ENCODE results near the gene MINDY4B. TPM values are rescaled to one million over a fixed set of nuclear protein-coding genes. Genes with fewer than 3 reads are reported as not detected.

MINDY4B gene
- total and polyA plus RNA-seq, 4 donors: not detected

DNA sequence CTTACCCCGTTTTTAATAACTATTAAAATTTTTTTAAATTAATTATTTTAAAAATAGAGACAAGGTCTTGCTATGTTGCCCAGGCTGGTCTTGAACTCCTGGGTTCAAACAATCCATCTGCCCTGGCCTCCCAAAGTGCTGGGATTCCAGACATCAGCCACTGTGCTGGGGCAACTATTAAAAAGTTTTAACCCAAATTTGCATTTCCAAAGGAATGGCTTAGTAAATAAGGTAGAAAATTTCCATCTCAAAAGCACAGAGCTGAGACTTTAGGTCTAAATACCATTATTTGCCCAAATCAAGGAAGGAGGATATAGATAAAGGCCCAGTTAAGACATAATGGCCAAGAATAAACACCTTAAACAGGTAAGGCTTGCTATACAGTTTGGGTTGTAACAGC lies 56.4 kb downstream of the MINDY4B start:
- ATAC-seq (ENCODE audit: low FRiP score) (no peak), DNase-seq (no peak)
- Histone ChIP-seq H3K4me3 (ENCODE audit: low read length in 2 of 2) (no peak overlapping the region), H3K9me3 (ENCODE audit: control insufficient read depth, low read length) (peaks cover 1% of the 10 kb centered on the region), H3K27ac (ENCODE audit: low read depth in 1 of 2, low read length in 2 of 2) (no peak overlapping the region), H3K27me3 (ENCODE audit: control insufficient read depth in 1 of 2, insufficient read depth in 2 of 2, low read length in 1 of 2) (no peaks in the 10 kb centered on the region), H3K4me1 (ENCODE audit: control insufficient read depth in 1 of 2, insufficient read depth in 2 of 2, low read length in 2 of 2) (no peaks in the 10 kb centered on the region), H3K36me3 (ENCODE audit: control insufficient read depth in 1 of 2, insufficient read depth in 2 of 2, low read length in 1 of 2) (no peaks in the 10 kb centered on the region)
- 62 to 73% methylated on average over 1 of the region's 1 CpG for WGBS, 2 donors
- intact Hi-C loops (cut with DNase I): no loop called here

DNA sequence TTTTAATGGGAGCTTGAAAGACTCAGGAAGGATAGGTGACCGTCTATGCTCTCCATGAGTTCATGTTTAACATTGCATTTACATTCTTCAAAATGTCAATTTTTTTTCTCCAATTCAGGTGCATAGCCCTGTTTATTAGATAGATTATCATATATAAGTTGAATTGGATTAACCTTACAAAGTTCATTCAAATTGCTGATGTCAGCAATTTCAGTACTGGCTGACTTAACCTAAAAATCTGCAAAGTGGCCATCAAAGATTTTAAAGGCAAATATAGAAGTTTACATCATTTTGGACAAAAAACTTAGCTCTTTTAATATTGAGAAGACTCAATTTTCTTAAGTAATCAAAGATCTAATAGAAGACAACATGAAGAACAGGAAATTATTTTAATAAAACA lies 57.8 kb downstream of the MINDY4B start:
- no peak overlapping the region for H3K27ac ChIP-seq (ENCODE audit: low read depth in 1 of 2, low read length in 2 of 2)
- H3K4me3 ChIP-seq (ENCODE audit: low read length in 2 of 2): no peak overlapping the region
- no peaks in the 10 kb centered on the region for H3K4me1 ChIP-seq (ENCODE audit: control insufficient read depth in 1 of 2, insufficient read depth in 2 of 2, low read length in 2 of 2)
- DNase-seq: no peak
- H3K36me3 ChIP-seq (ENCODE audit: control insufficient read depth in 1 of 2, insufficient read depth in 2 of 2, low read length in 1 of 2): no peaks in the 10 kb centered on the region
- ATAC-seq (ENCODE audit: low FRiP score): no peak
- peaks cover 1% of the 10 kb centered on the region for H3K9me3 ChIP-seq (ENCODE audit: control insufficient read depth, low read length)
- WGBS, 2 donors: 99 to 100% methylated on average over 1 of the region's 1 CpG
- H3K27me3 ChIP-seq (ENCODE audit: control insufficient read depth in 1 of 2, insufficient read depth in 2 of 2, low read length in 1 of 2): no peaks in the 10 kb centered on the region
- intact Hi-C loops (cut with DNase I): no loop called here

DNA sequence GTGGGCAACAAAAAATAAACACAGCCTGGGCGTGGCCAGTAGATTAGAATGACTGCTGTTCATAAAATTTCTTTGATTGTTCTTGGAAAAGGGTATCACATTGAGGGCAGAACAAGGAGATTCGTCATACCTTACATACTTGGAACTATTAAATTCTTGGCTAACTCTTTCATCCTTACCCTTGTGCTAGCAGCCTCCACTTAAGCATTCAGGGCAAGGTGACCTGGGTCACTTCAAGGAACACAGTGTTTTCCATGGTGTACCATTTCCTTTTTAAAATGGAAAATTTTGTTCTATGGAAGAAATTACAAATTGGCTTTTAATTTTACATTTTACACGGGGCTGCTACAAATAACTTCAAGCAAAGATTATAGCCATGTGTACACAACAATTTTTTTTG lies 60.8 kb downstream of the MINDY4B start:
- 44 to 45% methylated on average over 3 of the region's 3 CpGs for WGBS, 2 donors
- no peak for DNase-seq
- no peaks in the 10 kb centered on the region for H3K4me1 ChIP-seq (ENCODE audit: control insufficient read depth in 1 of 2, insufficient read depth in 2 of 2, low read length in 2 of 2)
- H3K36me3 ChIP-seq (ENCODE audit: control insufficient read depth in 1 of 2, insufficient read depth in 2 of 2, low read length in 1 of 2): no peaks in the 10 kb centered on the region
- intact Hi-C loops (cut with DNase I): no loop called here
- no peak for ATAC-seq (ENCODE audit: low FRiP score)
- no peak overlapping the region for H3K27ac ChIP-seq (ENCODE audit: low read depth in 1 of 2, low read length in 2 of 2)
- no peaks in the 10 kb centered on the region for H3K27me3 ChIP-seq (ENCODE audit: control insufficient read depth in 1 of 2, insufficient read depth in 2 of 2, low read length in 1 of 2)
- H3K9me3 ChIP-seq (ENCODE audit: control insufficient read depth, low read length): no peaks in the 10 kb centered on the region
- no peak overlapping the region for H3K4me3 ChIP-seq (ENCODE audit: low read length in 2 of 2)

GRCh38 chr3:150843241-150843640 lies 62.0 kb downstream of the MINDY4B start:
- Histone ChIP-seq H3K4me1 (ENCODE audit: control insufficient read depth in 1 of 2, insufficient read depth in 2 of 2, low read length in 2 of 2) (no peaks in the 10 kb centered on the region), H3K36me3 (ENCODE audit: control insufficient read depth in 1 of 2, insufficient read depth in 2 of 2, low read length in 1 of 2) (no peaks in the 10 kb centered on the region), H3K4me3 (ENCODE audit: low read length in 2 of 2) (no peak overlapping the region), H3K27ac (ENCODE audit: low read depth in 1 of 2, low read length in 2 of 2) (no peak overlapping the region), H3K27me3 (ENCODE audit: control insufficient read depth in 1 of 2, insufficient read depth in 2 of 2, low read length in 1 of 2) (no peaks in the 10 kb centered on the region), H3K9me3 (ENCODE audit: control insufficient read depth, low read length) (no peaks in the 10 kb centered on the region)
- DNase-seq (no peak), ATAC-seq (ENCODE audit: low FRiP score) (no peak)
- WGBS, 2 donors: 41 to 42% methylated on average over 2 of the region's 2 CpGs
- intact Hi-C loops (cut with DNase I): no loop called here

DNA sequence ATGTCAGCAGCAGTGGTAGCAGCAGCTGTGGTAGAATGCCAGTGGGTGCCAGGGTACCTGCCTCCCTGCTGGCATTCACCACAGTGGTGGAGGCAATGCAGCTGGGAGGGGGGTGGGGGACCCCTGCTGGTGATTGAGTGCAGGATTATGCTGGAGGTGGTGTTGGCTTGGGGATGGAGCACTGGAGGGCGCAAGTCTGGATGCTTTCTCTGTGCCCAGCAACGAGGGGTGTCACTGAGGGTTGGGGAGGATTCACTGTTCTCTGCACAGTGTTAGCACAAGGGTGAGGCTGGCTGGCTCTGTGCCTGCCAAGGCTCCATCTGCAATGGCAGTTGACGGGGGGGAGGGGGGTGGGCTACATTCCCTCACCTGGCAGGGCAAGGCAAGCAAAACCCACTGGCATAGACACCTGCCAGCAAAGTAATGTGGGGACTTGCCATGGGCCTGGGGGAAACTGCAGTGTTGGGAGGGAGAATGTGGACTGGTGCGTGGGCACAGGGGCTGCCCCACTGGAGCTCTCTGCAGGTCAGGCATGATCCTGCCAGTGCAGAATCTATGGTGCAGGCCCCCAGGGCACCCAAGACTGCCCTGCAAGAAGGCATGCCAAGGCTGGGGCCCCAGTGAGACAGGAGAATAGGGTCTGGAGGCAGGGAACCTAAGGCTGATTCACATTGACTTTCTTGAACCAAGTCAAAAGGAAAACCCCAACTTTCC lies 64.3 kb downstream of the MINDY4B start:
- Histone ChIP-seq H3K9me3 (ENCODE audit: control insufficient read depth, low read length) (no peaks in the 10 kb centered on the region), H3K27ac (ENCODE audit: low read depth in 1 of 2, low read length in 2 of 2) (no peak overlapping the region), H3K4me3 (ENCODE audit: low read length in 2 of 2) (no peak overlapping the region), H3K36me3 (ENCODE audit: control insufficient read depth in 1 of 2, insufficient read depth in 2 of 2, low read length in 1 of 2) (no peaks in the 10 kb centered on the region), H3K27me3 (ENCODE audit: control insufficient read depth in 1 of 2, insufficient read depth in 2 of 2, low read length in 1 of 2) (no peaks in the 10 kb centered on the region), H3K4me1 (ENCODE audit: control insufficient read depth in 1 of 2, insufficient read depth in 2 of 2, low read length in 2 of 2) (no peaks in the 10 kb centered on the region)
- DNase-seq (no peak), ATAC-seq (ENCODE audit: low FRiP score) (no peak)
- intact Hi-C loops (cut with DNase I): no loop called here
- WGBS, 2 donors: 89 to 95% methylated on average over 3 to 4 of the region's 4 CpGs

DNA sequence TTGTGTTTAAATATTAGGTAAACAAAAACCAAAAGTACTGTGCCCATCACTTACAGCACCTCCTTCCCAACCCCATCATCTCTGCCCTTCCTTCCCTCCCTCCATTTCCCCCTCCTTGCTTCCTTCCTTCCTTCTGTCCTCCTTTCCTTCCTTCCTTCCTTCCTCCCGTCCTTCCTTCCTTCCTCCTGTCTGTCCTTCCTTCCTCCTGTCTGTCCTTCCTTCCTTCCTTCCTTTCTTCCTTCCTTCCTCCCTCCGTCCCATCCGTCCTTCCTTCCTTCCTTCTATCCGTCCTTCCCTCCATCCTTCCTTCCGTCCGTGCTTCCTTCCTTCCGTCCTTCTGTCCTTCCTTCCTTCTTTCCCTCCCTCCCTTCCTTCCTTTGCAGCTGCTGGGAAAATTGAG lies 74.5 kb downstream of the MINDY4B start:
- ATAC-seq (ENCODE audit: low FRiP score) (no peak), DNase-seq (no peak)
- WGBS, 2 donors: 90 to 91% methylated on average over 7 of the region's 7 CpGs
- intact Hi-C loops (cut with DNase I): no loop called here
- Histone ChIP-seq H3K4me1 (ENCODE audit: control insufficient read depth in 1 of 2, insufficient read depth in 2 of 2, low read length in 2 of 2) (no peaks in the 10 kb centered on the region), H3K9me3 (ENCODE audit: control insufficient read depth, low read length) (no peaks in the 10 kb centered on the region), H3K27me3 (ENCODE audit: control insufficient read depth in 1 of 2, insufficient read depth in 2 of 2, low read length in 1 of 2) (no peaks in the 10 kb centered on the region), H3K36me3 (ENCODE audit: control insufficient read depth in 1 of 2, insufficient read depth in 2 of 2, low read length in 1 of 2) (no peaks in the 10 kb centered on the region), H3K27ac (ENCODE audit: low read depth in 1 of 2, low read length in 2 of 2) (no peak overlapping the region), H3K4me3 (ENCODE audit: low read length in 2 of 2) (no peak overlapping the region)

DNA sequence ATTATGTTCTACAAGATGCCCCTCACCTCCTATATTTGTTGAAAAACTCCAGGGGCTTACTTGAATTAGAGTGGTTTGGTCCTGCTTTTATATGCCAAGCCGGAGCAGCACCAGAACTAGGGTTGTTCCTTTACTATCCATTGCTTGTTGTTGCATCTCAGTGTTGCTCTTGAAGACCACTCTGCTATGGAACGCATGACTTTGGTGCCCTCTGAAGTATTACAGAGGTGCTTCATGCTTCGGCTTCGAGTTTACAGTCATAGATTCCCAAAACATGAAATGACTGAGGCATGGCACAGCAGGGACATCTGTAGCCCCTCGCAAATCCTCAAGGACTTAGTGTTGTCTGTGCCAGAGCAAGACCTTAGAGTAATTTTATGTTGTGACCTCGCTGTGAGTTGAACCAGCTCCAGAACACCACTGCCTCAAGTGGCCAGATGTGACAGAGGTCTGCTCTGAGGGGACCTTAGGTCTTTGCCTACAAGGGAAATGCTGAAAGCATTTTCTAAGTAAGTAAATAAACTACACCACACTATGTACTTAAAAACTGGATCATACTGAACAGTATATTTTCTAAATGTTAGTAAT lies 75.1 kb downstream of the MINDY4B start:
- no peak for DNase-seq
- H3K27ac ChIP-seq (ENCODE audit: low read depth in 1 of 2, low read length in 2 of 2): no peak overlapping the region
- no peaks in the 10 kb centered on the region for H3K36me3 ChIP-seq (ENCODE audit: control insufficient read depth in 1 of 2, insufficient read depth in 2 of 2, low read length in 1 of 2)
- ATAC-seq (ENCODE audit: low FRiP score): no peak
- whole genome bisulfite sequencing, 2 donors: 72 to 75% methylated on average over 6 of the region's 6 CpGs
- no peaks in the 10 kb centered on the region for H3K27me3 ChIP-seq (ENCODE audit: control insufficient read depth in 1 of 2, insufficient read depth in 2 of 2, low read length in 1 of 2)
- H3K4me1 ChIP-seq (ENCODE audit: control insufficient read depth in 1 of 2, insufficient read depth in 2 of 2, low read length in 2 of 2): no peaks in the 10 kb centered on the region
- H3K9me3 ChIP-seq (ENCODE audit: control insufficient read depth, low read length): no peaks in the 10 kb centered on the region
- no peak overlapping the region for H3K4me3 ChIP-seq (ENCODE audit: low read length in 2 of 2)
- intact Hi-C loops (cut with DNase I): no loop called here

DNA sequence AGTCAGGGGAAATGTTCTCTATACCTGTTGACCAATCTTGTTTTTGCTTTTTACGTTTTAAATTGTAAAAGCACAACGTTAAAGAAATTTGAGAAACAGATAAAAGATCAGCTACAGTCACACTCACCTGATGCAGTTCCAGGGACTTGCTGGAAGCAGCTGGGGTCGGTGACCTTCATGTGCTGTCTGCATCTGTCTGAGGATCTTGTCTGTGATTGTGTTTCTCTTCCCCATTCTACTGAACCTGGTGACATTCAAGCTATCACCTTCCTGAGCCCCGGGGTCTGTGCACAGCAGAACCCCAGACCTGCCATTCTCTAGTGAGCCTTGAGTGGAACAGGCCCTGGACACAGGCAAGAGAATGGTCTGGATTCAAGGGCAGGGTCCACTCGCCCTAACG lies 75.8 kb downstream of the MINDY4B start:
- H3K4me1 ChIP-seq (ENCODE audit: control insufficient read depth in 1 of 2, insufficient read depth in 2 of 2, low read length in 2 of 2): no peaks in the 10 kb centered on the region
- ATAC-seq (ENCODE audit: low FRiP score) (no peak), DNase-seq (no peak)
- no peaks in the 10 kb centered on the region for H3K9me3 ChIP-seq (ENCODE audit: control insufficient read depth, low read length)
- H3K27me3 ChIP-seq (ENCODE audit: control insufficient read depth in 1 of 2, insufficient read depth in 2 of 2, low read length in 1 of 2): no peaks in the 10 kb centered on the region
- H3K36me3 ChIP-seq (ENCODE audit: control insufficient read depth in 1 of 2, insufficient read depth in 2 of 2, low read length in 1 of 2): no peaks in the 10 kb centered on the region
- WGBS, 2 donors: 82 to 86% methylated on average over 6 of the region's 6 CpGs
- H3K4me3 ChIP-seq (ENCODE audit: low read length in 2 of 2): no peak overlapping the region
- H3K27ac ChIP-seq (ENCODE audit: low read depth in 1 of 2, low read length in 2 of 2): no peak overlapping the region
- intact Hi-C loops (cut with DNase I): no loop called here

DNA sequence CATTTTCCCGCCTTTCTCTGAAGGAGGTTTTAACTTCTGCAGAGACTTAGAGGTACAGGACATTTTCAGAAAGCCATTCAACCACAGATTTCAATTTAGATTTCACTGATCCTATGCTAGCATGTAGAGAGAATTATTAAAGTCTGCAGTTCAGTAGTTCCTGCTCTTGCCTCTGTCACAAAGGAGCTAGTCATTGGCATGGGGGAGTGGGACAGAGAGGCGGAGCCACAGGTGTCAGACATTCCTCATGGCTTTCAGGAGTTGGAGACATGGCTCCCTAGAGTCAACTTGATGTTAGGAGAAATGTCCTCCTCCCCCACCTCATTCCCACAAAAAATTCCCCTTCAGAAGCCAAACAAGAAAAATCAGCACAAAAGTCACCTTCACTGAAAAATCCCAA lies 76.2 kb downstream of the MINDY4B start:
- ATAC-seq (ENCODE audit: low FRiP score) (no peak), DNase-seq (no peak)
- intact Hi-C loops (cut with DNase I): no loop called here
- H3K4me1 ChIP-seq (ENCODE audit: control insufficient read depth in 1 of 2, insufficient read depth in 2 of 2, low read length in 2 of 2): no peaks in the 10 kb centered on the region
- H3K4me3 ChIP-seq (ENCODE audit: low read length in 2 of 2): no peak overlapping the region
- no peaks in the 10 kb centered on the region for H3K9me3 ChIP-seq (ENCODE audit: control insufficient read depth, low read length)
- H3K27me3 ChIP-seq (ENCODE audit: control insufficient read depth in 1 of 2, insufficient read depth in 2 of 2, low read length in 1 of 2): no peaks in the 10 kb centered on the region
- H3K36me3 ChIP-seq (ENCODE audit: control insufficient read depth in 1 of 2, insufficient read depth in 2 of 2, low read length in 1 of 2): no peaks in the 10 kb centered on the region
- H3K27ac ChIP-seq (ENCODE audit: low read depth in 1 of 2, low read length in 2 of 2): no peak overlapping the region
- WGBS, 2 donors: 92 to 95% methylated on average over 2 of the region's 2 CpGs
